ENCODE data around the gene SBF2.
"Not testable (repeated sequence)": the region's sequence is repeated elsewhere in the genome, so short reads cannot be mapped to it uniquely, and the experiment has no call there.

Gene SBF2

DNA sequence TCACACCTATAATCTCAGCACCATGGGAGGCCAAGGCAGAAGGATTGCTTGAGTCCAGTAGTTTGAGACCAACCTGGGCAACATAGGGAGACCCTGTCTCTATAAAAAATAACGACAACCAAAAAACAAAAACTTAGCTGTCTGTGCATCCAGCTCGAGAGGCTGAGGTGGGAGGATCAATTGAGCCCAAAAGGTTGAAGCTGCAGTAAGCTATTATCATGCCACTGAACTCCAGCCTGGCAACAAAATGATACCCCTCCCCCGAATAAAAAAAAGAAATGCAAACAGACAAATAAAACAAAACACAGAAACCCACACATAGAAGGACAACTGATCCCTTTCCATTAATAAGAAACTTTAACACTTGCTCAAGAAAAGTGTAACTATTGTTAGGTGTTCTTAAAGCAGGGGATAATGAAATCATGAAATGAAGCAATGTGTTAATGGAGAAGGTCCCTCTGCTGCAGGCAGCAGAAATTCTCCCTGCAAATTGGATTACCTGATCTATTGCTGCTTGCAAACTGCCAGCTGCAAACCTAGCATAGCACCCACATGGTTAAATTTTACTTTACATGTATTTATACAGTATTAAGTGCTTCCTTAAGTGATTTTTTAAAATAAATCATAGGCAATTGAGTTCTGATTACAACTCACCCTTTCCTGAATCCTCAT lies 226.3 kb downstream of the SBF2 start:
- no peak for DNase-seq (ENCODE audit: low read depth in 2 of 2)

- DNase-seq (ENCODE audit: low read depth in 2 of 2) = no peak
Observed at GRCh38 chr11:10066441-10066840, 227.6 kb downstream of the SBF2 start.

DNA sequence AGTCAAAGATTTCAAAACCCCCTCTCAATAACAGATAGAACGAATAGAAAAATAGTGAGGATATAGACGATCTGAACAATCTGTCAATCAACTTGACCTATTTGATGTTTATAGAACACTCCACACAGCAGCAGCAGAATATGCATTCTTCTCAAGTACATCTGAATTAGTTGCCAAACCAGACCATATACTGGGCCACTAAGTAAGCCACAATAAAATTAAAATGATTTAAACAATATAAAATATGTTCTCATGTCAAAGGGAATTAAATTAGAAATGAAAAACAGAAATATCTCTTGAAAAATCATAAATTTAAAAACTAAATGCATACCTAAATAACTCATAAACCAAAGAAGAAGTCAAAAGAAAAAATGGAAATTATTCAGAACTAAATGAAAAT lies 229.2 kb downstream of the SBF2 start:
- no peak for DNase-seq (ENCODE audit: low read depth in 2 of 2)

- DNase-seq (ENCODE audit: low read depth in 2 of 2) = no peak
Observed at GRCh38 chr11:10058356-10058755, 235.7 kb downstream of the SBF2 start.

DNA sequence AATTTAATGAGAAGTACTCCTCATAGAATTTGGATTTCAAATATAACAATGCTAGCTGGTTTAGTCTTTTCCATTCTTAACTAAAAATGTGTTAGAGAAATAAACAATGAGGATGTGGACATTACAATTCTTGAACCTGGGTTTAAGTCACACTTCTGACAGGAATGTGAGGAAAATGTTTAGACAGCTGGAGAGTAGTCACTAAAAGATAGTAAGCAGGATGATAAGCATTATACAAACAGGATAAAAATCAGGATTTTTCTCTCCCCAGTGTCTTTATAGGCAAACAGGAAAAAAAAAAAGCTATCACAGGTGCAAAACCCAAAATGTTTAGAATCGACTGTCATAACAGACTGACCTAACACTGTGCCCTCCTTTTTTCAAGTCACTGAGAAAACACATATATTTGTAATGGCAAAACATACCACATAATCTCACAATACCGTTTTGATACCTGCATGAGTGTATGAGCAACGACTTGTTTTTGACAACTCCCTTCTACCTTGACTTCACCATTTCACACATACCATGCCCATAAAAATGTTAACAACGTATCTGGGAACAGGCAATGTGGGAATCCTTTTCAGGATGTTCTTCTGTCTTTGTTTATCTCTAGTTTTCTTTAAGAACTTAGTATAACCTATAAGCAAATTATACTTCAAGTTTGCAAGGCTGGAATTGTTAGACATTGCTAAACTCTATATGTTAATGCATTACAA lies 242.0 kb downstream of the SBF2 start:
- DNase-seq (ENCODE audit: low read depth in 2 of 2) = no peak

DNA sequence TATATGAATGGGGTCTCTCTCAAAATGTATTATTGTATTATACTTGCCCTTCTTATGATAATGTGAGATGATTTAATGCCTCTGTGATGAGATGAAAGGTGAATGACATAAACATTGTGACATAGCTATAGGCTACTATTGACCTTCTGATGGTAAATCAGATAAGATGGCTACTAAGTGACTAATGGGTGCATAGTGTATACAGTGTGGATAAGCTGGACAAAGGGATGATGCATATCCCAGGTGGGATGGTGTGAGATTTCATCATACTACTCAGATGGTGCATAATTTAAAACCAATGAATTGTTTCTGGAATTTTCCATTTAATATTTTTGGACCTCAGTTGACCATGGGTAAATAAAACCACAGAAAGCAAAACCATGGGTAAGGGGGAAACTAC lies 243.5 kb downstream of the SBF2 start:
- DNase-seq (ENCODE audit: low read depth in 2 of 2) = no peak

GRCh38 chr11:10049756-10050155 lies 244.3 kb downstream of the SBF2 start:
- DNase-seq (ENCODE audit: low read depth in 2 of 2) = no peak

DNA sequence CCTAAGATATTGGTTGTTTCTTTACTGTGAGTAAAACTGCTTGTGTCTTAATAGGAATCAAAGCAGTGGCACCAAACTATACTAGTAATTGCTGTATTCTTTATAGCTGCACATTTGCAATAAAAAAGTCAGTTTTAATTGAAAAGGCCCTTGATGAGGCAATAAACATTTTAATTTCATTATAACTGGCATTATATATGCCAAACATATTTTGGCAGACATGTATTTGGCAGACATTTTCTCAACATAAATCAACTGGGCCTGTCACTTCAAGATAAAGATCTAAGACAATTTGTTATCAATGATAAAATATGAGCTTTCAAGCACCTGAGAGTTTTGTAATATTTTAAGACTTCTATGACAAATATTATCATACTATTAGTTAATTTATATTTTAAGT lies 245.7 kb downstream of the SBF2 start:
- DNase-seq (ENCODE audit: low read depth in 2 of 2) = no peak

DNA sequence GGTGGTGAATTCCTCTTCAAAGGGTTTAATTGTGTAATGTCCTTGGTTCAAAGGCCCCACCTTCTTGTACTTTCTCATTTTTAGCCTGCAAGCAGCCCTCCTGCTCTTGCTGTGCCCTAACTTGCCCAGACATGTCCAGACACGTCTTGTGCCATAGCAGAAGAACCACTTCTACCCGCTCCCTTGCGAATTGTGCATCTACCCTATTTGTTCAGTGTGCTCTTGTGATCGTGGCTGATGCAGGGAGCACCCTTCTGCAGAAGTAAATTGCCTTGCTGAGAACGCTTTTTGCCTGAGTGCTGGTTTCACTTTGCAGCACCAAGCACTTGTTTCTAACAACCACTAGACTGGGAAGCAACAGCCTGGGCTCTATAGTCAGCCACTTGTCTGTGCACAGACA lies 249.4 kb downstream of the SBF2 start:
- DNase-seq (ENCODE audit: low read depth in 2 of 2) = no peak

DNA sequence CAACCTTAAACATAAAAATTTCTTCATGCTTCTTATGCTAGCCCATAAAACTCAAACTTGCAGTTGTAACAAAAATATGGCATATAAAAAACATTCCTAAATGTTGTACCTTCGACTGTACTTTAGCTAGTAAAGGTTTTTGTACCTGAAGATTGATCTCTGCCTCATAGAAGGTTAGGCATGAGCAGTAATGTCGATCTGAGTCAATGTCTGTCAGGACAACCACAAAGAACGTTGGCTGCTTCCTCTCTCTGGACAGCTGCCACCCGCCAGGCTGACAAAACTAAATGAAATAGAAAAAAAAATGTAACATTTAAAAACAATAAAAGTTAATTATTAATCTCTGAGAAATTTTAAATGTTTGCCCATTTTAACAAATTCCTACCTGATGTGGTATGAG lies 251.3 kb downstream of the SBF2 start:
- no peak for DNase-seq (ENCODE audit: low read depth in 2 of 2)

- no peak for DNase-seq (ENCODE audit: low read depth in 2 of 2)
Observed at GRCh38 chr11:10041748-10042446, 252.1 kb downstream of the SBF2 start.

DNA sequence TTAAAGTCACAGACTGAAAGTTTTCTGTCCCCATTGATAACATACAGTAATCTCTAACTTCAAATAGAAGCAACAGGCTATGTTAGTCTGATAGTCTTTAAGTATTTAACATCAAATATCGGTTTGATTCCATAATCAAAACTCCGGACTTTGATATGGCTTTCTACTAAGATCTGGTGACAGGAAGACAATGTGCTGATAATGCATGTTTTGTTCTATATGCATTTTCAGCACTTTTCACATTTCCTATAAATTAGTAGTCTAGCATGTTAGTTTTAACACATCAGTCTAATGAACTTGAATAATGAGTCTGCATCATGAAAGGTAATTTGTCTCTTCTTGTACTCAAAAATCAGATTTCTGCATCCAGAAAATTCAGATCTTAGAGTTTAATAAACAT lies 252.7 kb downstream of the SBF2 start:
- DNase-seq (ENCODE audit: low read depth in 2 of 2) = no peak

DNA sequence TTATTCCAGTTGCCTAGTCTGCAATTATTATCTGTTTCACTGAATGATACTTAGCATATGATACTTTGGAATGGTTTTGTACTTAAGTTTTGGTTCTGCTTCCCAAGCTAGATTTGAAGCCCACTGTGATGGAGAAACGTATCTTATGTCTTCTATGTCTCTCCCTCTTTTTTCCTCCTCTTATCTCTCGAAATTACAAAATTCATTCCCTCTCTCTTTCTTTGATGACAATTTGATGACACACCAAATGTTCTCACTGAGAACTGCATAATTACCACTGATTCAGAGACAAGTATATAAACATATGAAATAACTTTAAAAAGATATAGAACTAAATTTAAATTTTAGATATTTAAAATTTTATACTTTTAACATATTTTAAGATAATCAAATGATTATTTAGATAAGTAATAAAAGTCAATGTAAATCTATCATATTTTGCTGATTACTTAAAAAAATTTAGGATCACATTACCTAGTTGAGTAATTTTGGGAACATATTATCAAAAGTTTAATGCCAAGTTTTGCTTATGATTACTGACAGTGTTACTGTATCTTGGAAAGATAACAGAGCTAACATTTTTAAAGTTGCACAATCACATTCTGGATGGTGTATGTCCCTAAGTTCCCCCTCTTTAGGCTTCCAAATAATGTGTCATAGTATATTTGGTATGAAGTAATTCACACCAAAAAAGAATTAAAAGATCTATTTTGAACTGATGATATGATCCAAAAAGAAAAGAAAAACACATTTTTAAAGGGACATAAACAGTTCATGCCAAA lies 255.3 kb downstream of the SBF2 start:
- no peak for DNase-seq (ENCODE audit: low read depth in 2 of 2)

DNA sequence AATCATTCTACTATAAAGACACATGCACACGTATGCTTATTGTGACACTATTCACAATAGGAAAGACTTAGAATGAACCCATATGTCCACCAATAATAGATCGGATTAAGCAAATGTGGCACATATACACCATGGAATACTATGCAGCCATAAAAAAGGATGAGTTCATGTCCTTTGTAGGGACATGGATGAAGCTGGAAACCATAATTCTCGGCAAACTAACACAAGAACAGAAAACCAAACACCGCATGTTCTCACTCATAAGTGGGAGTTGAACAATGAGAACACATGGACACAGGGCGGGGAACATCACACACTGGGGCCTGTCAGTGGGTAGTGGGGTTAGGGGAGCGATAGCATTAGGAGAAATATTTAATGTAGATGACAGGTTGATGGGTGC lies 258.1 kb downstream of the SBF2 start:
- not testable (repeated sequence) for DNase-seq (ENCODE audit: low read depth in 2 of 2)

DNA sequence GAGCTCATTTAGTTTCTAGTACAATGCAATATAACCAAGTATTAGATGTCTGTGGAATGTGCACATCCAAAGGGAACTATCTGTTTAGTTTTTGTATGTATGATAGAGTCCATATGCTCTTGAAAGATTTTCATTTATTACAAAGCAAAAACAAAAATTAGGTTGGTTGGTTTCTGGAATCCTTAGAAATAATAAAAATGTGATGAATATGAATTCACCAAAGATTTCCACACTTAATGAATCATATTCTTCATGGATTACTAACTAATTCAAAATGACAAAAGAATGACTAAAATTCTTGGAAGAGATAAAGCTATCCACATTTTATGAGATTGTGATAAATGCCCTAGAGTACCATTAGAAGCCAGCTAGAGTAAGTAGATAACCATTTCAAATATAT lies 261.1 kb downstream of the SBF2 start:
- DNase-seq (ENCODE audit: low read depth in 2 of 2) = no peak

- DNase-seq (ENCODE audit: low read depth in 2 of 2) = no peak
Observed at GRCh38 chr11:10030122-10030490, 263.9 kb downstream of the SBF2 start.

- DNase-seq (ENCODE audit: low read depth in 2 of 2) = no peak
Observed at GRCh38 chr11:10029386-10030121, 264.5 kb downstream of the SBF2 start.

DNA sequence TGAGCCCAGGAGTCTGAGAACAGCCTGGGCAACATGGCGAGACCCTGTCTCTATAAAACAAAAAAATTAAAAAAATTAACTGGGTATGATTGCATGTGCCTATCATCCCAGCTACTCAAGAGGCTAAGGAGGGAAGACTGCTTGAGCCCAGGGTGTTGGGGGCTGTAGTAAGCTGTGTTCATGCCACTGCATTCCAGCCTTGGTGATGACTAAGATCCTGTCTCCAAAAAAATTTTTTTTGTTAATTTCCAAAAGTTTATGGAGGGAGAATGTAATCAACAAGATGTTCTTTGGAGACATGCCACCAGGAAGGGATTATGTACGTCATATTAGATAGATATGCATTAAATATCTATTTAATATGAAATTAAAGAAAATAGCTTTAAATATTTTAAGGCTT lies 267.5 kb downstream of the SBF2 start:
- DNase-seq (ENCODE audit: low read depth in 2 of 2) = no peak

- DNase-seq (ENCODE audit: low read depth in 2 of 2) = no peak
Observed at GRCh38 chr11:10023212-10023611, 270.8 kb downstream of the SBF2 start.

GRCh38 chr11:10022764-10023163 lies 271.3 kb downstream of the SBF2 start:
- DNase-seq (ENCODE audit: low read depth in 2 of 2) = no peak

GRCh38 chr11:10021563-10021962 lies 272.5 kb downstream of the SBF2 start:
- DNase-seq (ENCODE audit: low read depth in 2 of 2) = no peak

All from stimulated activated CD4-positive, alpha-beta T cell treated with anti-CD3 and anti-CD28 coated beads, Interleukin-12 subunit alpha, Interleukin-12 subunit beta, amount 100 ng/mL, for 24 hours (primary cell).